OCI-LY7 (cell line): ENCODE results near the gene AK9.

Source experiments
- EZH2phosphoT487 ChIP-seq: fragments of 200-600 bp; sonication (generic); IDR thresholded peaks from 2 replicates; pipeline ENCODE4 v1.6.1; 2018; ENCODE audit warnings: low read depth, borderline replicate concordance, mild to moderate bottlenecking, mixed run types, antibody characterized with exemption, low read length, moderate library complexity, mixed read lengths
- TF ChIP-seq, protein P1 (sequence below): fragments of 200-600 bp; sonication (generic); conservative IDR thresholded peaks from 2 replicates; pipeline ENCODE4 v1.5.1; 2014; ENCODE audit warnings: mild to moderate bottlenecking, antibody characterized with exemption, low read length, moderate library complexity, mixed read lengths

DNA sequence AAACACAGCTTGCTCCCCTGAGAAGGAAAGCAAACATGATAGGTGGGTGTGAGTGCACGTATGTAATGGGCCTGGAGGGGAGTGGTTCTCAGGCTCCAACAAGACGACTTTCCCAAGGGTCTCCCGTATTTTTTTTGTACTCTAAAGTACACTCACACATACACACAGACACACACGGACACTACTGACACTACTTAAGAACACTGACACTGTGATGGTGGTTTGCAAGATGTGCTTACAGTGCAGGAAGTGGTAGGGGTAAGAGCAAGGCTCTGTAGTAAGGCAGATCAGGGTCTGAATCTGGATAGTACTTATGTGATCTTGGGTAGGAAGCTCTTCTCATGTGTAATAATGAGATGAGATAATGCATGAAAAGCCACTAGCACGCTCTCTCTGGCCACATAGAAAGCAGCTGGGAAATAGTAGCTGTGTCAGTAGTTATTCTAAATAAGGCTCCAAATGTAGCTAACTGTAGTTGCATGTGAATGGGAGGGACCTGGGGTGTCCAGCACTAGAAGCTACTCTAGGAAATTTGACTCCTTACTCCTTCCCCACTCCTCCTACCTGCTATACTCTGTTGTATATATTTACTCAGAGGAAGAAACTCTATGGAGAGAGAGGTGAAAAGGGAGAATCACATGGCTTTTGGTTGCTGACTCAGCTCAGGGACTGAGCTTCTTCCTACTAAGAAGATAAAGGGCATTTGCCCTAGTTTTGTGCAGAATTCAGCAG is 199.6 kb downstream of the AK9 start:
- TF ChIP-seq, protein P1, sequence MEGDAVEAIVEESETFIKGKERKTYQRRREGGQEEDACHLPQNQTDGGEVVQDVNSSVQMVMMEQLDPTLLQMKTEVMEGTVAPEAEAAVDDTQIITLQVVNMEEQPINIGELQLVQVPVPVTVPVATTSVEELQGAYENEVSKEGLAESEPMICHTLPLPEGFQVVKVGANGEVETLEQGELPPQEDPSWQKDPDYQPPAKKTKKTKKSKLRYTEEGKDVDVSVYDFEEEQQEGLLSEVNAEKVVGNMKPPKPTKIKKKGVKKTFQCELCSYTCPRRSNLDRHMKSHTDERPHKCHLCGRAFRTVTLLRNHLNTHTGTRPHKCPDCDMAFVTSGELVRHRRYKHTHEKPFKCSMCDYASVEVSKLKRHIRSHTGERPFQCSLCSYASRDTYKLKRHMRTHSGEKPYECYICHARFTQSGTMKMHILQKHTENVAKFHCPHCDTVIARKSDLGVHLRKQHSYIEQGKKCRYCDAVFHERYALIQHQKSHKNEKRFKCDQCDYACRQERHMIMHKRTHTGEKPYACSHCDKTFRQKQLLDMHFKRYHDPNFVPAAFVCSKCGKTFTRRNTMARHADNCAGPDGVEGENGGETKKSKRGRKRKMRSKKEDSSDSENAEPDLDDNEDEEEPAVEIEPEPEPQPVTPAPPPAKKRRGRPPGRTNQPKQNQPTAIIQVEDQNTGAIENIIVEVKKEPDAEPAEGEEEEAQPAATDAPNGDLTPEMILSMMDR: no peak
- no peak for TF ChIP-seq EZH2phosphoT487
